Kidney (tissue), 14 donors: ENCODE data around the gene TNNC1. TPM values are rescaled to one million over a fixed set of nuclear protein-coding genes. Genes with fewer than 3 reads are reported as not detected.

Experiments used
- DNase-seq, 5 donors: peaks; one replicate each; pipeline ENCODE4 v3.0.0-alpha.2; 2013 to 2020
- FAIRE-seq: peaks from 2 replicates; lab custom pipeline; 2012; peaks lifted over from hg19 to GRCh38; lab: Jason Lieb, UNC
- H3K27ac ChIP-seq, 2 donors: one replicate each; pipeline ENCODE4 v1.7.0; 2013; ENCODE audit warnings: low read depth in 2 of 2, low read length in 2 of 2, inconsistent platforms in 1 of 2
- H3K27me3 ChIP-seq: one replicate; pipeline ENCODE4 v1.7.1; 2013; ENCODE audit warnings: low read length, inconsistent platforms; ENCODE audit not compliant: control insufficient read depth, insufficient read depth
- H3K36me3 ChIP-seq, 3 donors: one replicate each; pipeline versions ENCODE4 v1.7.0 to v1.7.1; 2013; ENCODE audit warnings: low read length in 3 of 3, control low read depth in 1 of 3, inconsistent platforms in 1 of 3; ENCODE audit not compliant: insufficient read depth in 3 of 3, control insufficient read depth in 2 of 3
- H3K4me1 ChIP-seq, 3 donors: one replicate each; pipeline versions ENCODE4 v1.7.0 to v1.7.1; 2013; ENCODE audit warnings: low read length in 3 of 3, inconsistent platforms in 1 of 3, low read depth in 1 of 3; ENCODE audit not compliant: control insufficient read depth in 2 of 3, insufficient read depth in 2 of 3
- H3K4me3 ChIP-seq, 3 donors: one replicate each; pipeline versions ENCODE4 v1.7.0 to v1.8.1; 2013; ENCODE audit warnings: low read length in 3 of 3, control low read depth in 1 of 3, inconsistent platforms in 1 of 3
- H3K9ac ChIP-seq, 3 donors: one replicate each; pipeline versions ENCODE4 v1.7.0 to v1.7.1; 2013; ENCODE audit warnings: low read length in 3 of 3, control low read depth in 1 of 3, inconsistent platforms in 1 of 3
- H3K9me3 ChIP-seq, 3 donors: one replicate each; pipeline versions ENCODE4 v1.7.0 to v1.7.1; 2013; ENCODE audit warnings: low read length in 3 of 3, control low read depth in 1 of 3, inconsistent platforms in 1 of 3; ENCODE audit not compliant: control insufficient read depth in 2 of 3, insufficient read depth in 1 of 3
- intact Hi-C: fragments of 100-400 bp; cut with DNase I; formaldehyde crosslinking; loops from one replicate; pipeline ENCODE4 v1.11.1; 2022
- polyA plus RNA-seq: library from polyadenylated mRNA; stranded (reverse); fragments of 350-450 nt; fragmentation: Illumina TruSeq; extraction: RNeasy Lipid Tissue Mini Kit (QIAGEN cat#74804); gene quantifications from one replicate; pipeline ENCODE4 v1.2.3, GENCODE V29; 2014; ENCODE audit warnings: low read depth, low replicate concordance; ENCODE audit not compliant: insufficient read depth
- total RNA-seq: library from RNA; stranded (reverse); fragmentation: NEBNext Ultra II Directional; extraction: Animal tissue kit (Norgen Biotek cat#: 25700); gene quantifications from one replicate; pipeline ENCODE4 v1.2.1, GENCODE V29; 2021
- TF ChIP-seq, protein P1 (sequence below): IDR thresholded peaks from 3 replicates; pipeline ENCODE4 v1.5.1; 2012; ENCODE audit warnings: mild to moderate bottlenecking, moderate library complexity, borderline replicate concordance; ENCODE audit not compliant: insufficient read depth; ENCODE audit errors: extremely low read depth
- donor health status: control.
- donor health status: control.
- donor health status: control.
- donor health status: control.
- donor health status: control.
- donor health status: DM: yes; HTN: yes; CAD: no.
- donor health status: Normal renal cell carcinoma (clear cell type).

The TNNC1 gene
- total and polyA plus RNA-seq, 2 donors from 2014 or later: 2.2 to 86.6 TPM

DNA sequence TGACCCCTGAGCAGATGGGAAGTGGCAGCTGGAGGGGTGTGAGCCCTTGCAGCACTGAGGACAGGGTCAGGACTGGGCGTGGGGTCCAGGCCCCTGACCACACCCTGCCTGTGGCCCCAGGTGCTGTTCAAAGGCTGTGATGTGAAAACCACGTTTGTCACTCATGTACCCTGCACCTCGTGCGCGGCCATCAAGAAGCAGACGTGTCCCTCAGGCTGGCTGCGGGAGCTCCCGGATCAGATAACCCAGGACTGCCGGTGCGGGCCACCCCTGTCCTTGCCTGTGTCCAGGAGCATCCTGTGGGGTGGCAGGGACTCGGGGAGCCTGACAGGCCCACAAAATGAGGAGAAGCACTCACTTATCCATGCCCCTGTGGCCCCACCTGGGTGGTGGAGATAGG is 47.2 kb upstream of the TNNC1 start:
- no peak overlapping the region for H3K27ac ChIP-seq
- no peaks in the 10 kb centered on the region for H3K9me3 ChIP-seq
- DNase-seq: no peak
- TF ChIP-seq, protein P1, sequence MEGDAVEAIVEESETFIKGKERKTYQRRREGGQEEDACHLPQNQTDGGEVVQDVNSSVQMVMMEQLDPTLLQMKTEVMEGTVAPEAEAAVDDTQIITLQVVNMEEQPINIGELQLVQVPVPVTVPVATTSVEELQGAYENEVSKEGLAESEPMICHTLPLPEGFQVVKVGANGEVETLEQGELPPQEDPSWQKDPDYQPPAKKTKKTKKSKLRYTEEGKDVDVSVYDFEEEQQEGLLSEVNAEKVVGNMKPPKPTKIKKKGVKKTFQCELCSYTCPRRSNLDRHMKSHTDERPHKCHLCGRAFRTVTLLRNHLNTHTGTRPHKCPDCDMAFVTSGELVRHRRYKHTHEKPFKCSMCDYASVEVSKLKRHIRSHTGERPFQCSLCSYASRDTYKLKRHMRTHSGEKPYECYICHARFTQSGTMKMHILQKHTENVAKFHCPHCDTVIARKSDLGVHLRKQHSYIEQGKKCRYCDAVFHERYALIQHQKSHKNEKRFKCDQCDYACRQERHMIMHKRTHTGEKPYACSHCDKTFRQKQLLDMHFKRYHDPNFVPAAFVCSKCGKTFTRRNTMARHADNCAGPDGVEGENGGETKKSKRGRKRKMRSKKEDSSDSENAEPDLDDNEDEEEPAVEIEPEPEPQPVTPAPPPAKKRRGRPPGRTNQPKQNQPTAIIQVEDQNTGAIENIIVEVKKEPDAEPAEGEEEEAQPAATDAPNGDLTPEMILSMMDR: no peak
- no peak overlapping the region for H3K4me3 ChIP-seq
- no peaks in the 10 kb centered on the region for H3K27me3 ChIP-seq
- no peak for FAIRE-seq
- no peaks in the 10 kb centered on the region for H3K36me3 ChIP-seq
- intact Hi-C loops: no loop called here
- H3K9ac ChIP-seq: no peak overlapping the region
- H3K4me1 ChIP-seq: peaks cover 0 to 6% (median 0%) of the 10 kb centered on the region in 3 donors

DNA sequence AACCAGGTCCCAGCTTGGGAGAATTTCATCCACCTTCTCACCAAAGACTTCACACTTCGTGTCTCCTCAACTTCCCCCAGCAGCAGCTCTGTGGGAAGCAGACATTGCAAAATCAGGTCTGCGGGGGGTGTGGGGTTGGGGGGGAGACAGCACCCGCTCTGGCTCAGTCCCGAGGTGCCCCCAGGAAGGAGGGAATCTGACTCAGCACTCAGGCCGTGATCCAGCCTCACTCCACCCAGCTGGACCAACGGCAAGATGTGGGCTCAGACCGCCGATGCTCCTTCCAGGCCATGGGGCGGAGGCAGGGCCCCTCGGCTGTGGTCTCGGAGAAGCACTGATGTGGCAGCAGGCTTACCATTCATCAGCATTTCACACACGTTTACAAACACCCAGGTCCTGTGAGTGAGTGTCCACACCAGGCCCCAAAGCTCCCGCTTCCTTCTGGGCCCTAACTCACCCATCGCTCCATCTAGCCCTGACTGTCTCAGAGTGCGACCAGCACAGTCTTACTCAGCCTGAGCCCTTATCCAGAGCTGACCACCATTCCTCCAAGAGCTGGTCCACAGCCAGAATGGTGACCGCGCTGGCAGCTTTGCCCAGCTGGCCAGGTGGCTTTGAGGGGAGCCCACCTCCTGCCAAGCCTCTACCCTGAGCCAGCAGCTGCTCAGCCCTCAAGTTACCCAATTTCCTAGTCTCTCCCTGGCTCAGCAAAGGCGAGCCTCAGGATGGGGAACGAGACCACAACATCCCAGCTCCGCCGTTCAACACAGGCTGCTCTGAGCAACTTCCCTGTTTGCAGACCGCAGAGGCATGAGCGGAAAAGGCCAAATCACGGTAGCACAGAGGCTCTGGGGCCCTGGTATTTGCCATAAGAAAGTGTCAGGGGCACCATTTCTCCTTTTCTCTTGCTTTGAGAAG is 44.6 kb upstream of the TNNC1 start:
- H3K27me3 ChIP-seq: no peaks in the 10 kb centered on the region
- H3K9ac ChIP-seq: no peak overlapping the region
- DNase-seq: peak in 1 of 5 donors; percentile 16
- peaks cover 0 to 9% (median 0%) of the 10 kb centered on the region in 3 donors for H3K4me1 ChIP-seq
- intact Hi-C loops: no loop called here
- no peak overlapping the region for H3K27ac ChIP-seq
- no peak overlapping the region for H3K4me3 ChIP-seq
- TF ChIP-seq, protein P1: no peak
- no peaks in the 10 kb centered on the region for H3K36me3 ChIP-seq
- FAIRE-seq: no peak
- no peaks in the 10 kb centered on the region for H3K9me3 ChIP-seq

DNA sequence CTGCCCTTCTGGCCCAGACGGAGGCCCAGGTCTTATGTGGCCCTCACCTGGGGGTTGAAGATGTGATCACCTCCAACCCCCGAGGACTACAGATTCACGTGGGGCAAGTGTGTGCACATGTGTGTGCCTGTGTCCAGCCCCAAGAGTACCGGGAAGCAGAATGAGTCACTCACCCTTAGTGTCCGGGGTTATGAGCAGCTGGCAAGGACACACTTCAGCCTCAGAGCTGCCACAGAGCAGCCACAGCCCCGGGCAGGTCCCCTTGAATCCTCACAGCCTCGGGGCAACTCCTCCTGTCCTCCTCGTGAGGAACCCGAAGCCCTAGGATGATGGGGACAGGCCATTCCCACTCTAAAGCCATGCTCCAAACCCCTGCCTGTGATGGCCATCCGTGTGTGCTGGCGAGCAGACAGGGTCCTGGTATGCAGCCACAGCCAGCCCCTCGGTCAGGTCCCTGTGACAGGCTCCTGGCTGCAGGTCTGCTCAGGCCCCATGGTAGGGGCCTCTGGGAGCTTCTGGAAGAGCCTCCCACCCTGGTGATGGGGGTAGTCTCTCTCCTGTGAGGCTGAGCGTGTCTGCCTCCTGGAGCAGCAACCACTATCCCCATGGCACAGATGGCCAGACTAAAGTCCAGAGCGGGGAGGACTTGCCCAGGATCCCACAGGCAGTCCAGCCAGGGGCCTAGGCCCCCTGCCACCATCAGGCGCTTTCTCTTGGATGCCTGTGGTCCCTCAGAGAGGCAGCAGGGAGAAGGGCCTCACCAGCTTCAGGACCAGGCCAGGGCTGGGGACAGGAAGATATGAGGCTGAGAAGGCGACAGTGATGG is 42.1 kb upstream of the TNNC1 start:
- Histone ChIP-seq H3K36me3 (peaks cover 0 to 20% (median 13%) of the 10 kb centered on the region in 3 donors), H3K4me1 (peaks cover 0 to 15% (median 0%) of the 10 kb centered on the region in 3 donors), H3K4me3 (peak overlapping the region in 2 of 3 donors; percentile 32 to 48), H3K9ac (peak overlapping the region in 1 of 3 donors; percentile 26), H3K27me3 (no peaks in the 10 kb centered on the region), H3K27ac (peak overlapping the region in 1 of 2 donors; percentile 22), H3K9me3 (no peaks in the 10 kb centered on the region)
- FAIRE-seq: no peak
- DNase-seq: no peak
- TF ChIP-seq, protein P1: no peak
- intact Hi-C loops: no loop called here
